GM10248 (cell line): ENCODE data around the gene C9orf85.
"Not testable (repeated sequence)": the region's sequence is repeated elsewhere in the genome, so short reads cannot be mapped to it uniquely, and the experiment has no call there.

Experiments
- CTCF ChIA-PET: fragments of 300-600 bp; sonication (Branson Sonifier 250); formaldehyde crosslinking; extraction: SDS; loops from one replicate; lab custom pipeline; 2021; ENCODE audit warnings: antibody characterized with exemption; lab: Yijun Ruan, JAX
- POLR2A ChIA-PET: fragments of 350-650 bp; sonication (Branson Sonifier 250); formaldehyde crosslinking; extraction: SDS; loops from one replicate; lab custom pipeline; 2020; ENCODE audit warnings: antibody characterized with exemption; lab: Yijun Ruan, JAX
- DNase-seq: peaks from one replicate; pipeline ENCODE4 v3.0.0; 2012; ENCODE audit errors: extremely low spot score
- CTCF ChIP-seq: IDR thresholded peaks from 2 replicates; pipeline ENCODE4 v1.5.1; 2012; ENCODE audit warnings: mild to moderate bottlenecking, low read depth; ENCODE audit errors: extremely low read depth, missing control alignments, control extremely low read depth

The C9orf85 gene

GRCh38 chr9:71890042-71890679 lies 21.3 kb upstream of the C9orf85 start:
- CTCF ChIA-PET, result interaction anchor here (1.1 to 3.3 kb wide), 9 partner anchors 8 to 285 kb away, joined by 3 to 10 read pairs (median 5); no protein-coding TSS in a partner anchor
- no peak for DNase-seq
- no peak for TF ChIP-seq CTCF
- POLR2A ChIA-PET, result no interaction called here

- TF ChIP-seq CTCF, result no peak
Measured at GRCh38 chr9:71891557-71892189, 19.8 kb upstream of the C9orf85 start.

GRCh38 chr9:71895117-71895516 lies 16.3 kb upstream of the C9orf85 start:
- TF ChIP-seq CTCF, result no peak
- DNase-seq, result no peak
- ChIA-PET CTCF (interaction anchor here (1.5 kb wide), 1 partner anchor 11 kb away, joined by 5 read pairs; no protein-coding TSS in a partner anchor), POLR2A (interaction anchor here (1.2 to 1.8 kb wide), 2 partner anchors 16 kb away, joined by 5 to 7 read pairs; partner anchors contain the start of genes ABHD17B and C9orf85)

More at GRCh38 chr9:71891557-71892189, 19.8 kb upstream of the C9orf85 start:
- peak; percentile 28 for DNase-seq
- ChIA-PET CTCF (interaction anchor here (1.1 to 3.3 kb wide), 11 partner anchors 7 to 287 kb away, joined by 3 to 10 read pairs (median 4); no protein-coding TSS in a partner anchor), POLR2A (no interaction called here)

GRCh38 chr9:71895955-71896354 lies 15.5 kb upstream of the C9orf85 start:
- CTCF ChIA-PET, result interaction anchor here (1.0 to 2.2 kb wide), 5 partner anchors 9 to 18 kb away, joined by 3 to 10 read pairs (median 5); no protein-coding TSS in a partner anchor
- DNase-seq, result no peak
- TF ChIP-seq CTCF, result no peak
- POLR2A ChIA-PET, result interaction anchor here (1.2 kb wide), 1 partner anchor 16 kb away, joined by 5 read pairs; the partner anchor contains the start of genes ABHD17B and C9orf85

GRCh38 chr9:71896761-71897160 lies 14.7 kb upstream of the C9orf85 start:
- ChIA-PET CTCF (interaction anchor here (1.0 to 2.2 kb wide), 4 partner anchors 9 to 19 kb away, joined by 3 to 10 read pairs (median 5); no protein-coding TSS in a partner anchor), POLR2A (no interaction called here)
- no peak for TF ChIP-seq CTCF
- DNase-seq, result no peak

GRCh38 chr9:71897577-71897976 lies 13.9 kb upstream of the C9orf85 start:
- DNase-seq, result peak; percentile 34
- CTCF ChIA-PET, result interaction anchor here (2.2 kb wide), 1 partner anchor 10 kb away, joined by 10 read pairs; no protein-coding TSS in a partner anchor
- POLR2A ChIA-PET, result no interaction called here
- TF ChIP-seq CTCF, result no peak

GRCh38 chr9:71898756-71899155 lies 12.7 kb upstream of the C9orf85 start:
- ChIA-PET CTCF (interaction anchor here (1.6 to 1.9 kb wide), 2 partner anchors 8 to 19 kb away, joined by 4 read pairs; no protein-coding TSS in a partner anchor), POLR2A (interaction anchor here (1.4 kb wide), 1 partner anchor 13 kb away, joined by 4 read pairs; the partner anchor contains the start of genes ABHD17B and C9orf85)
- not testable (repeated sequence) for DNase-seq
